WTC11 (cell line): ENCODE data around the gene RABL2A. TPM values are rescaled to one million over a fixed set of nuclear protein-coding genes. Genes with fewer than 3 reads are reported as not detected.
"Not testable (repeated sequence)": the region's sequence is repeated elsewhere in the genome, so short reads cannot be mapped to it uniquely, and the experiment has no call there.

Source experiments
- ATAC-seq: fragments of 200-7000 bp; cut with Tn5 transposase; 2 replicates; pipeline ENCODE4 v1.10.0; 2021; ENCODE audit warnings: mild to moderate bottlenecking, moderate library complexity
- CTCF ChIA-PET: fragments of 300-600 bp; sonication (Branson Sonifier 250); formaldehyde crosslinking; loops from one replicate; lab custom pipeline; 2021; ENCODE audit warnings: antibody characterized with exemption; lab: Charles Lee
- POLR2A ChIA-PET: fragments of 350-600 bp; sonication (Branson Sonifier 250); formaldehyde crosslinking; loops from one replicate; lab custom pipeline; 2021; ENCODE audit warnings: antibody characterized with exemption; lab: Charles Lee
- DNase-seq: peaks from one replicate; pipeline ENCODE4 v3.0.0; 2021; ENCODE audit warnings: low spot score
- H3K27ac Mint-ChIP-seq: 2 replicates; pipeline ENCODE4 v1.8.0; 2021; ENCODE audit warnings: mixed read lengths
- H3K27me3 Mint-ChIP-seq: 2 replicates; pipeline ENCODE4 v1.8.0; 2021; ENCODE audit warnings: low read depth, mild to moderate bottlenecking, moderate library complexity, mixed read lengths
- H3K36me3 Mint-ChIP-seq: 2 replicates; pipeline ENCODE4 v1.8.0; 2021; ENCODE audit warnings: mixed read lengths
- H3K4me1 Mint-ChIP-seq: 2 replicates; pipeline ENCODE4 v1.8.0; 2022; ENCODE audit warnings: mixed read lengths
- H3K4me3 Mint-ChIP-seq: 2 replicates; pipeline ENCODE4 v1.8.0; 2021; ENCODE audit warnings: mild to moderate bottlenecking, moderate library complexity, mixed read lengths
- H3K9me3 Mint-ChIP-seq: 2 replicates; pipeline ENCODE4 v1.8.0; 2021; ENCODE audit warnings: mixed read lengths
- GABPB1 ChIP-seq: sonication (generic); formaldehyde crosslinking; IDR thresholded peaks from 2 replicates; pipeline ENCODE4 v1.8.1; 2023; ENCODE audit warnings: mild to moderate bottlenecking, missing genetic modification reagents
- total RNA-seq: library from RNA; stranded (reverse); gene quantifications from 3 replicates; pipeline ENCODE4 v1.2.3, GENCODE V29; 2021
- TF ChIP-seq, protein P1 (sequence below): fragments of 200-600 bp; IDR thresholded peaks from 2 replicates; pipeline ENCODE4 v1.8.0; 2022; ENCODE audit warnings: antibody characterized with exemption

Gene RABL2A
- total RNA-seq, 1 experiment from 2014 or later: 11.0 TPM

DNA sequence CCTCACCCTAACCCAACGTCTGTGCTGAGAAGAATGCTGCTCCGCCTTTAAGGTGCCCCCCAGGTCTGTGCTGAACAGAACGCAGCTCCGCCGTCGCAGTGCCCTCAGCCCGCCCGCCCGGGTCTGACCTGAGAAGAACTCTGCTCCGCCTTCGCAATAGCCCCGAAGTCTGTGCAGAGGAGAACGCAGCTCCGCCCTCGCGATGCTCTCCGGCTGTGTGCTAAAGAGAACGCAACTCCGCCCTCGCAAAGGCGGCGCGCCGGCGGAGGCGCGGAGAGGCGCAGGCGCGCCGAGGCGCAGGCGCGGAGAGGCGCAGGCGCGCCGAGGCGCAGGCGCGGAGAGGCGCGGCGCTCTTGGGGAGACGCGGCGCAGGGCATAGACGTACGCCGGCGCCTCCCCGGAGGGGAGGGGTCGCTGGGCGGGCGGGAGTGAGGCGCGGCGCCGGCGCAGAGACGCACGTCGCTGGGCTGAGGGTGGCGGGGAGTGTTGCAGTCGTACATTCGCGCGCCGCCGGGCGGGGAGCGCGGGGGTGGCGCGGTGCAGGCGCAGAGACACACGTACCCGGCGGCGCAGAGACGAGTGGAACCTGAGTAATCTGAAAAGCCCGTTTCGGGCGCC is 23.5 kb upstream of the RABL2A start:
- DNase-seq (peak; percentile 60), ATAC-seq (peak; percentile 92)
- H3K4me1 Mint-ChIP-seq, H3K36me3 Mint-ChIP-seq, POLR2A ChIA-PET: not testable (repeated sequence)
- peak; percentile 78; the same call in 1 of the 2 replicates for TF ChIP-seq GABPB1 (CRISPR knock-in tag)
- 0 out of 2 replicates have a peak overlapping the region, but pooled peaks have one; percentile 60 for H3K27ac Mint-ChIP-seq
- CTCF ChIA-PET: interaction anchor here (1.1 to 1.3 kb wide), 2 partner anchors 97 to 116 kb away, joined by 3 to 5 read pairs; no protein-coding TSS in a partner anchor
- H3K9me3 Mint-ChIP-seq: peaks cover 12% of the 10 kb centered on the region
- peak overlapping the region; percentile 65 for H3K4me3 Mint-ChIP-seq
- peaks cover 13% of the 10 kb centered on the region for H3K27me3 Mint-ChIP-seq

DNA sequence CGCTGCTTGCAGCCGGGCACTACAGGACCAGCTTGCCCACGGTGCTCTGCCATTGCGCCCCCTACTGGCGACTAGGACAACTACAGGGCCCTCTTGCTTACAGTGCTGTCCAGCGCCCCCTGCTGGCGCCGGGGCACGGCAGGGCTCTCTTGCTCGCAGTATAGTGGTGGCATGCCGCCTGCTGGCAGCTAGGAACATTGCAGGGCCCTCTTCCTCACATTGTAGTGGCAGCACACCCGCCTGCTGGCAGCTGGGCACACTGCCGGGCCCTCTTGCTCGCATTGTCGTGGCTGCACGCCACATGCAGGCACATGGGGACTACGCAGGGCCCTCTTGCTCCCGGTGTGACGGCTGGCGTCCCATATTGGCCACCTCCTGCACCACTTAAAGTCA is 23.0 kb upstream of the RABL2A start:
- POLR2A ChIA-PET: not testable (repeated sequence)
- CTCF ChIA-PET: interaction anchor here (1.1 to 1.3 kb wide), 2 partner anchors 96 to 116 kb away, joined by 3 to 5 read pairs; no protein-coding TSS in a partner anchor

DNA sequence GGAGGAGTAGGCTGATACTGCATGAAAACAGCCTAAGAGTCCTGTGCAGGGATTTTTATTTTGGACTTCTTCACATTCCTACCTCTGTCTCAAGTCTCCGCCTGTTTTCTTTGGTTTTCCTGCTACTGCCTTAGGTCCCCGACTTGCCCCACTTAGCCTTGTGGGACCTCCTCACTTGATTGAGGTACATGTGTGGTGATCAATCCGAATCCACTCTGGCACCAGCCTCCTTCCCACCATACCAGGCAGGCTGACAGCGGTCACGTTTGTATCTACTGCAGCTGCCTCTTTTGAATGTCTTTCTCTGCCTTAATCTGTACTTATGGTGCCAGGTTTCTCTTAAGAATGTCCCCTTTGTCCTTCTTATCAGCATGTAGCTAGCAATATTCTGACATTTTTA is 22.4 kb upstream of the RABL2A start:
- H3K4me1 Mint-ChIP-seq, H3K36me3 Mint-ChIP-seq, ATAC-seq, H3K4me3 Mint-ChIP-seq, POLR2A ChIA-PET, DNase-seq, H3K27ac Mint-ChIP-seq: not testable (repeated sequence)
- CTCF ChIA-PET: interaction anchor here (1.1 to 1.3 kb wide), 2 partner anchors 96 to 115 kb away, joined by 3 to 5 read pairs; no protein-coding TSS in a partner anchor
- peaks cover 12% of the 10 kb centered on the region for H3K9me3 Mint-ChIP-seq
- peaks cover 11% of the 10 kb centered on the region for H3K27me3 Mint-ChIP-seq

More for the DNA sequence above, 23.0 kb upstream of the RABL2A start:
- not testable (repeated sequence) for H3K36me3 Mint-ChIP-seq, H3K4me1 Mint-ChIP-seq, H3K27ac Mint-ChIP-seq, ATAC-seq
- Mint-ChIP-seq H3K9me3 (peaks cover 12% of the 10 kb centered on the region), H3K27me3 (peaks cover 13% of the 10 kb centered on the region), H3K4me3 (peak overlapping the region; percentile 63)
- peak; percentile 78 for DNase-seq
- TF ChIP-seq GABPB1 (CRISPR knock-in tag): peak; percentile 66; the same call in 1 of the 2 replicates
- TF ChIP-seq, protein P1, sequence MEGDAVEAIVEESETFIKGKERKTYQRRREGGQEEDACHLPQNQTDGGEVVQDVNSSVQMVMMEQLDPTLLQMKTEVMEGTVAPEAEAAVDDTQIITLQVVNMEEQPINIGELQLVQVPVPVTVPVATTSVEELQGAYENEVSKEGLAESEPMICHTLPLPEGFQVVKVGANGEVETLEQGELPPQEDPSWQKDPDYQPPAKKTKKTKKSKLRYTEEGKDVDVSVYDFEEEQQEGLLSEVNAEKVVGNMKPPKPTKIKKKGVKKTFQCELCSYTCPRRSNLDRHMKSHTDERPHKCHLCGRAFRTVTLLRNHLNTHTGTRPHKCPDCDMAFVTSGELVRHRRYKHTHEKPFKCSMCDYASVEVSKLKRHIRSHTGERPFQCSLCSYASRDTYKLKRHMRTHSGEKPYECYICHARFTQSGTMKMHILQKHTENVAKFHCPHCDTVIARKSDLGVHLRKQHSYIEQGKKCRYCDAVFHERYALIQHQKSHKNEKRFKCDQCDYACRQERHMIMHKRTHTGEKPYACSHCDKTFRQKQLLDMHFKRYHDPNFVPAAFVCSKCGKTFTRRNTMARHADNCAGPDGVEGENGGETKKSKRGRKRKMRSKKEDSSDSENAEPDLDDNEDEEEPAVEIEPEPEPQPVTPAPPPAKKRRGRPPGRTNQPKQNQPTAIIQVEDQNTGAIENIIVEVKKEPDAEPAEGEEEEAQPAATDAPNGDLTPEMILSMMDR: peak; percentile 100

DNA sequence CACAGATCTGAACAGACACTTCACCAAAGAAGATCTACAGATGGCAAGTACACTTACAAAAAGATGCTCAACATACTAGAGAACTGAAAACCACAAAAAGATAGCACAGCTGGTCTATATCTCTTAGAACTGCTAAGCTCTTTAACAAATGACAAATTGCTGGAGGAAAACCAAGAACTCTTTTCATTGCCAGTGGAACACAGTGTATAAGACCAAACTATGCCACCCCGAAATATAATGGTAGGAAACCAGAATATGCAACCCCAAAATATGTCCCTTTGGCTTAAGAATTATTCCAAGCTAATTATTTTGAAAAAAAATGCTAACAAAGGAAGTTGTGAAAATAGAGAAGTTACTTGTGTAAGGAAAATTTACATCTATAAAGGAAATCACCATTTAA is 21.0 kb upstream of the RABL2A start:
- CTCF ChIA-PET: not testable (repeated sequence)

DNA sequence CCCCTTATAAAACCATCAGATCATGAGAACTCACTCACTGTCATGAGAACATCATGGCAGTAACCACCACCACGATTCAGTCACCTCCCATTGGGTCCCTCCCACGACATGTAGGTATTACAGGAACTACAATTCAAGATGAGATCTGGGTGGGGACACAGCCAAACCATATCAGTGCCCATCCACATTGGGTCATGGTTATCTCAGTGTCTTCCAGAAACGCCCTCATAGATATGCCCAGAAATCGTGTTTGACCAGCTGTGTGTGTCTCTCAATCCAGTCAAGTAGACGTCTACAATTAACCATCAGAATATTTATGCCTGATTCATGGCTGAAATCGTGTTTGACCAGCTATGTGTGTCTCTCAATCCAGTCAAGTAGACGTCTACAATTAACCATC is 17.2 kb upstream of the RABL2A start:
- H3K36me3 Mint-ChIP-seq, POLR2A ChIA-PET, CTCF ChIA-PET, DNase-seq, H3K4me3 Mint-ChIP-seq, H3K27me3 Mint-ChIP-seq, ATAC-seq, H3K9me3 Mint-ChIP-seq, H3K27ac Mint-ChIP-seq, H3K4me1 Mint-ChIP-seq: not testable (repeated sequence)

More for the DNA sequence above, 21.0 kb upstream of the RABL2A start:
- H3K4me3 Mint-ChIP-seq, POLR2A ChIA-PET, H3K36me3 Mint-ChIP-seq, ATAC-seq, DNase-seq, H3K4me1 Mint-ChIP-seq, H3K27ac Mint-ChIP-seq: not testable (repeated sequence)
- Mint-ChIP-seq H3K27me3 (peaks cover 10% of the 10 kb centered on the region), H3K9me3 (peaks cover 12% of the 10 kb centered on the region)

DNA sequence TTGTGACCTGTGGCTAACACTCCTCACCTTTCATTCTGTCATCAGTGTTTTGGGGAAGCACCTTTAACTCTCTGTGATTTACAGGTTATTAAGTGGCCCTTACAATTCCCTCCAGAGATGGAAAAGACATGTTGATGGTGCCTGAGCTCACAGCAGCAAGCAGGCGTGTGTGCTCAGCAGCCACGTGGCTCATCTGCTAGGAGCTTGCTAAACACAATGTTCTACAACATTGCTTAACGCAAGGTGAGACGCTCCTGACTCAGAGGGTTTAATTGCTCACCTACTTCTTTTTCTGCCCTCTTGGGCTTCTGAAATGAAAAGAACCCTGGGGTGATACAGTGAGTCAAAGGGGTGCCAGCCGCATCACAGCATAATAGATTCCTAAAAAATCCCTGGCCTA is 6.1 kb upstream of the RABL2A start:
- POLR2A ChIA-PET, H3K4me3 Mint-ChIP-seq, CTCF ChIA-PET, ATAC-seq, DNase-seq, H3K9me3 Mint-ChIP-seq, H3K27me3 Mint-ChIP-seq, H3K4me1 Mint-ChIP-seq, H3K27ac Mint-ChIP-seq, H3K36me3 Mint-ChIP-seq: not testable (repeated sequence)

DNA sequence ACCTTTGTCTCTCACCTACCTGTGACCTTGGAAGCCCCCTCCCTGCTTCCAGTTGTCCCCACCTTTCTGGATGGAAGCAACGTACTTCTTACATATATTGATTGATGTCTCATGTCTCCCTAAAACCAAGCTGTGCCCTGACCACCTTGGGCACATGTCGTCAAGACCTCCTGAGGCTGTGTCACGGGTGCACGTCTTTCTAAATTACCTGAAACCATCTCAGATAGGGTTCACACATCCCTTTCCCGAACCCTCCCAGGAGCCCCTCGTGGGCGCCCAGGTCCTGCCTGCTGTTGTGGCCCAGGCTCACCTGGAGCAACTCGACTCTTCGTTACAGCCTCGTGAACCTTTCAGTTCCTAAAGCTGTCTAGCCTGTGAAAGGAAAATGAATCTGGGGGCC is 1.2 kb upstream of the RABL2A start:
- H3K4me1 Mint-ChIP-seq, POLR2A ChIA-PET, CTCF ChIA-PET, H3K36me3 Mint-ChIP-seq, H3K9me3 Mint-ChIP-seq, ATAC-seq, DNase-seq, H3K27ac Mint-ChIP-seq: not testable (repeated sequence)
- Mint-ChIP-seq H3K27me3 (peaks cover 10% of the 10 kb centered on the region), H3K4me3 (0 out of 2 replicates have a peak overlapping the region, but pooled peaks have one; percentile 16)

DNA sequence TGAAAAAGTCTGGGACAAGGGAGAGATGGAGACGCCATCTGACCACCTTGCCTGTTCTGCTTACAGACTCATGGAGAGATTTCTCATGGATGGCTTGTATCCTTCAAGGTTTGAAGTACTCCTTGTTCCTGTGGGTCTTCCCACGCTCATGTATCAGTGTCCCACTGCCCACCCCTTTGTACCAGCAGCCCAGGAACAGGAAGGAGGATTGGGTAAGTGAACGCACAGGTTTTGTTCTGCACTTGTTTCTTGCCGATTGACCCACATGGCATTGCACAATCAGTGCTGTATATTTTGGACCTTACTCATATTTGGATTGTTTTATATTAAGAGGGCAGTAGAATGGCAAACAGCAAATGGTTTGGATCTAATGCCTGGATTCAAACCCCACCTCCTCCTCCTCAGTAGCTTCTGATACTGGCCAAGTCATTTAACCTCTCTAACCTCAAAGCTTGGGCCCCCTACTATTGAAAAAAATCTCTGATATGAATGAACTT is 5.8 kb downstream of the RABL2A start:
- ATAC-seq, POLR2A ChIA-PET: not testable (repeated sequence)

DNA sequence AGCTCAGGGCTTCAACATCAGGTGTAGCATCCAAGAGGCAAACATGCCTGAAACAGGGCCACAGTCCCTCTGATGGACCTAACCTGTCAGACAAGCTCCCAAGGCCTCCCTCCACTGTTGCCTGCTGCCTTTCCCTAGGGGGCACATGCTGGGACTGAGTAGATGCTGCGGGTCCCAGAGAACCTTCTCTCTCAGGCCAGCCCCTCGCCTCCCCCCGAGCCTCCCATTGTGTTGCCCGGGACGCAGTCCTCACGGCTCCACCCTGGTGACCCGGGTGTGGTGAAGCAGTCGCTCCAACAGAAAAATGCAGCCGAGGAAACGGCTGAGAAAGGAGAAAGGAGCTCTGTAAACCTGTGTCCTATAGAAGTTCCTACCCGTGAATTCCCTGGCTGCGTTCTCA is 8.3 kb downstream of the RABL2A start:
- H3K27ac Mint-ChIP-seq, H3K36me3 Mint-ChIP-seq, H3K4me1 Mint-ChIP-seq, POLR2A ChIA-PET, DNase-seq, CTCF ChIA-PET, H3K9me3 Mint-ChIP-seq, H3K4me3 Mint-ChIP-seq: not testable (repeated sequence)
- H3K27me3 Mint-ChIP-seq: peaks cover 32% of the 10 kb centered on the region
- peak; percentile 67 for ATAC-seq

More for the DNA sequence above, 5.8 kb downstream of the RABL2A start:
- H3K36me3 Mint-ChIP-seq, H3K9me3 Mint-ChIP-seq, H3K27ac Mint-ChIP-seq, CTCF ChIA-PET, H3K4me3 Mint-ChIP-seq, DNase-seq, H3K4me1 Mint-ChIP-seq: not testable (repeated sequence)
- H3K27me3 Mint-ChIP-seq: peaks cover 18% of the 10 kb centered on the region

DNA sequence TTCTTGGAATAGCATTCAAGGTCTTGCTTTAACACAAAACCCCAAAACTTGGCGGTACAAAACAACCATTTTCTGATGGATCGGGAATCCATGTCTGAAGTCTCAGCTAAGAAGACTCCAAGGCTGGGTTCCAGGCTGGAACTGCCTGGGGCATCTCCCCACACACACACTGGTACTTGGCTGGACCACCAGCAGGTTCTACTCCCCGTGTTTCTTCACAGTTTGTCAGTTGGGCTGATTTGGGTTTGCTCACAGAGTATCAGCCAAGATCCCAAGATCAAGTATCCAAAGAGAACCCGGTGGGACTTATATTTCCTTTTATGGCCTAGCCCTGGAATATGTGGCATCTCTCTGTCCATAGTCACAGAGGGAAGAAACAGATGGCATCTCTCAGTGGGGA is 9.2 kb downstream of the RABL2A start:
- H3K27me3 Mint-ChIP-seq: peaks cover 37% of the 10 kb centered on the region
- H3K27ac Mint-ChIP-seq, POLR2A ChIA-PET, CTCF ChIA-PET, H3K9me3 Mint-ChIP-seq, H3K4me1 Mint-ChIP-seq, ATAC-seq, H3K4me3 Mint-ChIP-seq, H3K36me3 Mint-ChIP-seq, DNase-seq: not testable (repeated sequence)

DNA sequence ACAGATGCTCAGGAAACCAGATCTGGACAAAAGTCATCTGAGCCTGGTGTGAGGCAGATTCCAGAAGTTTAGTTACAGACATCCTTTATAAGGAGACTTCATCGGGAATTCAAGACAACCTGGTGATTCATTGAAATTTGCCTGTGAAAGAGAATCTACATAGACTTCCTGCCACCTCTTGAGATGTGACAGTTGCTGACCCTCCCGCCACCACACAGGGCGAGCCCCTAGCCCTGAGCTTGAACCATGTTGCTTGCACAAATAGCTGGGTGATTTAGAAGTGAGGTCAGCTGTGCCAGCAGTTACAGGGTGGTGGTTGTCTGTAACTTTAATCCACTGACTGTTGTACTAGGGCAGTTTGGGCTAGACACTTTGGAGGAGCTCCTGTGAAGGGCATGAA is 11.0 kb downstream of the RABL2A start:
- H3K4me1 Mint-ChIP-seq, H3K4me3 Mint-ChIP-seq, DNase-seq, POLR2A ChIA-PET, H3K36me3 Mint-ChIP-seq, H3K9me3 Mint-ChIP-seq, H3K27ac Mint-ChIP-seq, CTCF ChIA-PET: not testable (repeated sequence)
- peaks cover 54% of the 10 kb centered on the region for H3K27me3 Mint-ChIP-seq
- peak; percentile 52 for ATAC-seq
